PC-9 (cell line): ENCODE data around the gene NUBPL.

ENCODE experiments used
- CTCF ChIP-seq: fragments of 200-600 bp; sonication (generic); conservative IDR thresholded peaks from 2 replicates; pipeline ENCODE4 v1.6.1; 2017; ENCODE audit warnings: mixed run types, antibody characterized with exemption, mild to moderate bottlenecking, moderate library complexity
- EZH2 ChIP-seq: fragments of 200-600 bp; sonication (generic); IDR thresholded peaks from 2 replicates; pipeline ENCODE4 v1.8.0; 2017; ENCODE audit warnings: antibody characterized with exemption, low read depth

GRCh38 chr14:31887929-31888580, 326.9 kb downstream of the NUBPL start:
- no peak for TF ChIP-seq CTCF
- no peak for TF ChIP-seq EZH2
